HL-60/S4 (cell line): ENCODE data around the gene TBC1D9.
"Not testable (repeated sequence)": the region's sequence is repeated elsewhere in the genome, so short reads cannot be mapped to it uniquely, and the experiment has no call there.

ENCODE experiments used
- in situ Hi-C: fragments of 300-500 bp; cut with MboI; formaldehyde crosslinking; loops from 2 replicates; pipeline ENCODE4 v1.14.3; 2022; ENCODE audit warnings: low sequenced_read_pairs

Gene TBC1D9

DNA sequence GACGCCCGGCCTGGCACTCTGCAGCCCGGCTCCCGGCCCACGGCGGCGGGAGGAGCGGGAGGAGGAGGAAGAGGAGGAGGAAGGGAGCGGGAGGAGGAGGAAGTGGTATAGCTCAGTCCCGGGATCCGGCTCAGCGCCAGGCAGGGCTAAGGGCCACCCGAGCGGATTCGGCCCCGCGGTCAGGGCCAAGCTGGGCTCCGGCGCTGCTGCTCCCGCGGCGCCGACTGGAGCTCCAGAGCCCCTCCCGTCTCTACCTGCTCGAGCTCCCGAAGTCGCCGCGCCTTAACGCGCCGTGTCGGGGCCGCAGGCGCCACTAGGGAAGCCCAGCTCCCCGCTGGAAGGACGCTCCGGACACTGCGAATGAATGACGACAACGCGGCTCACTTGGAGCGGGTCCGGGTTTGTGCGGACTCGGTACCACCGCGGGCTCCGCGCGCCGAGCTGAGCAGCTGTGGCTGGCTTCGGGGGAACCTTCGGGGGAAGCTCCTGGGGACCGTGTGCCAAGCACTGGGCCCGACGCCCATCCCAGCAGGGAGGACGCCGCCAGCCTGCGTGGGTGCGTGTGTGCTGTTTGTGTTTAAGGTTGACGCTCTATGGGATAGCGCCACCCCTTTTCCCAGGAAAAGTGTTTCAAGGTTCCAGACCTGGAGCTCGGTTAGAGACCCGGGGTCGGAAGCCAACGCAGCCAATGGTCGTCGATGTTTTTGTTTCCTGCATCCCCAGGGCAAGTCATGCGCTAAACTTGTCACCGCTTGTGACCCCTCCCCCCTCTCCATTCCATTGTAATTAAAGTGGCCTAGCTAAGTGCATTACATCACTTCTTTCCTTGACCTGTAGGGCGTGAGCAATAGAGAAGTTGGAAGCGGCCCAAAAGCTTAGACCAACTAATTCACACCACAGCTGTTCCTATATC lies at the start of gene TBC1D9:
TSS of gene TBC1D9 (minus strand) at position 67 of the 913 bp plus-strand sequence. CDS start 340 bp downstream, outside the sequence.
- in situ Hi-C loops: no loop called here

DNA sequence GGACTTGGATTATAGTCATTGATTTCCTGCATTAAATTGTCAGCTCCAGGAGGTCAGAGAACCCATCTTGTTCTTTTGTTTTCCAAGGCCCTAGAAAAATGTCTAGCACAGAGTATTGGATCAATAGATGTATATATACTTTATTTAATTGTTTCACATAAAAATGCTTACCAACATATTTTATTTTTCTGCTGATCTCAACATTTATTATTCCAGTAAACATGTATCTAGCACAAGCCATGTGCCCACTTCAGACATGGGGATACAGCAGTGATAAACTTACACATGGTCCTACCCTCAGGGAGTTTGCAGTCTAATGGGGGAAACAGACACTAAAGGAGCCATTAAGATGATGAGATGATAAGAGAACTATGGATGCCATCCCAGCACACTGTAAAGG lies 49.1 kb upstream of the TBC1D9 start:
- in situ Hi-C loops: no loop called here

DNA sequence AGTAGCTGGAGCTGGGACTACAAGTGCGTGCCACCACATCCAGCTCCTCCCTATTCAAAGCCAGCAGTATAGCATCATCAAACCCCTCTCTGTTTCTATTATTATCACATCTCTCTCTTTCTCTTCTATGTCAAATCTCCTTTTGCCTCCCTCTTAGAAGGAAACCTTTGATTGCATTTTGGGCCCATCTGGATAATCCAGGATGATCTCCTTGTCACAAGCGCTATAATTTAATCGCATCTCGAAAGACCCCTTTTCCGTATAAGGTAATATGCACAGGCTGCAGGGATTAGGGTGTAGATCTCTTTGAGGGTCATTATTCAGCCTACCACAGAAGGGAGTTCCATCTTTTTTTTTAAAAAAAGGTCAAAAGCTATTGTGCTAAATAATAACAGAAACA lies 46.4 kb upstream of the TBC1D9 start:
- in situ Hi-C loops: no loop called here

DNA sequence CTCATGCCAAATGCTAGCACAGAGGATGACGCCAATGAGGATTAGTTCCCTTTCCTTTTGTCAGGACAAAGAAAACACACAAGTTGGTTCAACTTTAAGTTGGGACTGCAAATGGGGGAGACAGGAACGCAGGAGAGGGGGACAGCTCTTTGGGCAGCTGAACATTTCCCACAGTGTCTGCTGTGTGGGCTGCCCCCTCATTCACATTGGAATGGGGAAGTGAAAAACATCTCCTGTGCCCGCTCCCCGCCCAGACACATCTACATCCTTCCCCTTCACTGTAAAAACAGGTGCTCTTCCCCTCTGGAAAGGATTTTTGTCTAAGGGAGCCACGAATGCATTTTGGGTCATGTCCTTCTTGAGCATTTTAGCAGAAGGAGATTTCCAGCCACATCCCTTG lies 44.5 kb upstream of the TBC1D9 start:
- in situ Hi-C loops: no loop called here

DNA sequence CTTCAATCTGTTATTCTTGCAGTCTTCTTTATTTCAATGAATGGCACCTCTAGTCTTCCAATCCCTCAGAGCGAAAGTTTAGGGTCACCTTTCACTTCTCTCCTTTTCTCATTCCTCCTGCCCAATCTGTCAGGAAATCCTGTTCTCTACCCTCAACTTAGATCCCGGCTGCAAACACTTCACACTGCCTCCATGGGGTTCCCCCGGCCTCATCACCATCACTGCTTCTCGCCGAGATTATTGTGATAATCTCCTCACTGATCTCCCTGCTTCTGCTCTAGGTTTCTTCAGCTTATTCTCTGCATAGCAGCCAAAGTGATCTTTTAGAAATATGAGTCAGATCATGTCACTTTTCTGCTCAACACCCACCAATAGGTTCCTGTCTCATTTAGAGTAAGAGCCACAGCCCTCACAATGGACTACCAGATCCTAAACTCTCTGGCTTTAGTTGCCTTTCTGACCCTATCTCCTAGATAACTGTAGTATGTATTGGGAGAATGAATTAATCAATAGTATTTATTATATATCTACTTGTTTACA lies 43.6 kb upstream of the TBC1D9 start:
- in situ Hi-C loops: no loop called here

DNA sequence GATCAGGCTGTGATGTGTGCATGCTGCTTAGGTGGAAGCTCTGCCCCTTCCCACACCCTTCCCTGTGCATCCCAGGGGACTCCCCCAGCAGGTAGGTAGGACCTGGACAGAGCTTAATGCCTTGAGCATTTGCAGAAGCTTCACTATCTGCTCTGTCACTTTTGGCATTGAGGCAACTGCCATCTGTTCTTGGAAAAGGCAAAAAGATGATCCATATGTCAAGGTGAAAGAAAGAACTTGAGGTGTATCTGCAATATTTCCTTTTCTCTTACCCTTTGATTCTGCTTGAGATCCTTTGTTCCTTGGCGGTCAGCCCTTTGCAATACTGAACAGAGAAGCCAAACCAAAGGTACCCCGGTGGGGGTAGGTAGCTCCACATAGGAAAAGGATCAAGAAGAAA lies 37.1 kb upstream of the TBC1D9 start:
- in situ Hi-C loops: no loop called here

DNA sequence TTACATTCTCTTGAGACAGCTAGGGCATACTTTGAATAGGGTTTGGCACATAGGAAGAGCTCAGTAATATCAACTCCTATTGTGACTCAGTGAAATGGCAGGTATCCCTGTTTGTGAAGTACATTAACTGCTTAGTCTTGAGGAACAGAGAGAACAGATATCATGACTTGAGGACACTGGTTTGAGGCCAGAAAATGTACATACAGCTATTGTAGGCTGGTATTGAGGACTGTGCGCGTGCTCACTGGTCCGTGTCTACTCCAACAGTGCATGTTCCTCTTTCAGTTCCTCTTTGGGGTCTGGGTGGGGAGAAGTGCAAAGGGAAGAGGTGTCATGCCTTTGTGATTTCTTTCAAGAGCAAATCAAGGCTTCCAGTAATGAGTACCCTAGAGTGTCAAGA lies 34.6 kb upstream of the TBC1D9 start:
- in situ Hi-C loops: no loop called here

DNA sequence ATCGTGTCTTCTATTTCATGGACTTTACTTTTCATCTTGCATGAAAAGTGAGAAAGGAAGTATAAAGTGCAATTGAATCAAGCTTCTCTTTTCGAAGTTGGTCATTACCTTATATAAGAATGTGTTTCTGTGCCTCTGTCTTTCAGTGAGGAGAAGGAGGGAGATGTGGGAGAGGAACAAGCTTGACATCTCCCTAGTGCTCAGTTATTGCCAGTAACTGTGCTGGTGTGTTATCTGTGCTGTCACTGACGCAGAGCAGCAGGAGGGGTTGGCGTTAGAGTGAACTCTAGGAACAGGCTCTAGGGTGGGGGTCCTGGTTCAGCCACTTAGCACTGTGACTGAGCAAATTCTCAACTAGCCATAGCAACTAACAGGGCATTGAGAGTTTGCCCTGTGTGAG lies 34.0 kb upstream of the TBC1D9 start:
- in situ Hi-C loops: no loop called here

DNA sequence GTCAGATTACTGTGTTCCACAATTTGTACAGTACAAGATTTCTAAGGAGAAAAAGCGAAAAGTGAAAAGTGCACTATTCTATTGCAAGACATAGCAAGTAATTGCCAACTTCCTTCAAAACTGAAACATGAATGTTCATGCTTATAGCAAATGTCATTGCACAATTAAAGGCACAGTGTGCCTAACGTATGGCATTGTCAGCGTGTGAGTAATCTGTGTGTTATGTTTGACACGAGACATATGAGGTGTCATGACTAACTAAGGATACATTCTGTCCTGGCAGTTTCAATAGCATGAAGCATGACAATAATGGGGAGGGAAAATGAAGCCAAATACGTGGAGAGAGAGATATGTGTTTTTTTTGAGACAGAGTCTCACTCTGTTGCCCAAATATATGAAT lies 33.6 kb upstream of the TBC1D9 start:
- in situ Hi-C loops: no loop called here

DNA sequence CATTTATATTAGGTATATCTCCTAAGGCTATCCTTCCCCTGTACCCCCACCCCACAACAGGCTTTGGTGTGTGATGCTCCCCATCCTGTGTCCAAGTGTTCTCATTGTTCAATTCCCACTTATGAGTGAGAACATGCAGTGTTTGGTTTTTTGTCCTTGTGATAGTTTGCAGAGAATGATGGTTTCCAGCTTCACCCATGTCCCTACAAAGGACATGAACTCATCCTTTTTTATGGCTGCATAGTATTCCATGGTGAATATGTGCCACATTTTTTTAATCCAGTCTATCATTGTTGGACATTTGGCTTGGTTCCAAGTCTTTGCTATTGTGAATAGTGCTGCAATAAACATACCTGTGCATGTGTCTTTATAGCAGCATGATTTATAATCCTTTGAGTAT lies 26.6 kb upstream of the TBC1D9 start:
- in situ Hi-C loops: not testable (repeated sequence)

DNA sequence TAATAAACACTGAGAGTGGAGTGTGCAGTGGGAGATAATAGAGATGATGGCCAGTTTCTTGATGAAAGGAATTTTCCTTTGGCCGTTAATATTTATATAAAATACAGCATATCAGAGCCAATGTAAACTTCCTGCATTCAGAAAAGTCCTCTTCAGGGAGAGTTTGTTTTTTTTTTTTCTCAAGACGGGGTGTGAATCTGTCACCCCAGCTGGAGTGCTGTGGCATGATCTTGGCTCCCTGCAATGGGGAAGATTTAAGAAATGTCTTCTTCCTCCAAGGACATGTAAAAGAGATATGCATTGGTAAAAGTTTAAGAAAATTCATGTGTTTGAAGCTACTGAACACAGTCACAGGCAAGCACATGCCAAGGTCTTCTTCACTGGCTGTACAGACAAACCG lies 25.4 kb upstream of the TBC1D9 start:
- in situ Hi-C loops: no loop called here

DNA sequence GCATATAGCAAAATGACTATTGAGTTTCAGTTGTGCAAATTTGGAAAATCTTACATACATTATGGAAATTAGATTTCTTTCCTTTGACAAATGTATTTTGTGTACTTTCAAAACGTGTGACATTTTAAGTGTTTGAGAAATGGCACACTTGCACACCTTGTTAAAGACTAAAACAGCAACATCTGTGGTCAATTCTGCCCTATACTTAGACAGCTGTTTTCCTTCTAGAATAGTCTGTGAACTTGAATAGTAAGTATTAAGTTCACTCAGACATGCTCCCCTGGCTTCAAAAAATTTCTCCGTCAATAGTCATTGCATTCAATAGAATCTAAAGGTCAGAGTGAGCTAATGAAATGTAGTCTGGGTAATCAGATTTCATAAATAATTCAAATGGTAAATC lies 21.7 kb upstream of the TBC1D9 start:
- in situ Hi-C loops: no loop called here

DNA sequence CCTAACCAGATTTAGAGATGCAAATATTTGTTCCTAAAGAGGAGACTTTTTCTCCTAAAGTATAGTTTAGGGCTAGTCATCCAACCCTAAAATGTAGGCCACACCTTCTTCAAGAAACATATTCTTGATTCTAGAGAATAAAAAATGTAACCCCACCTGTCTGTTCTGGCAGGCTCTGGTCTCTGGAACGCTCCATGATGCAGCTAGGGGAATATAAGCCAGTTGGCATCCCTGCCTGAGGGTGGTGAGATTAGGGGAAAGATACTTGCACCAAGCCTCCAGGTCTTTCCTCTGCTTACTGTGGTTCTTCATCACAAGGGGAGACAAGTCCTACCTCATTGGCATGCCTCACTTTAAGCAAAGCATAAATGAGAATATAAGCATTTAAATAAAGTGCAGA lies 21.2 kb upstream of the TBC1D9 start:
- in situ Hi-C loops: no loop called here

DNA sequence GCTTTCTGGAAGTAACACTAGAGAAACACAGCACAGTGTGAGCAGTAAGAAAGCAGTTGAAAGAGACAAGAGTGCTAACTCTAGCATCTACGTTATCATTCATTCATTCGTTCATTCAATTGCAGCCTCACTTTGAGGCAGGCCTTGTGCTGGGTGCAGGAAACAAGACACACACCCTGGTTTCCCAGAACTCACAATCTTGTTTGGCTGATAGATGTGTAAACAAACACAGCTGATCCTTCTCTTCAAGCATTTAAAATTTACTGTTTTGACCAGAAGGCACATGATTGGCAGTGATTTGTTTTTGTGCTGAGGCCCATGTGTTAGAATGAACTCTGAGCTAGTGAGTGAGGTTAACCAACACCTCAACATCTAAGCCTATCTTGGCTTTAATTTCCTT lies 20.4 kb upstream of the TBC1D9 start:
- in situ Hi-C loops: no loop called here

DNA sequence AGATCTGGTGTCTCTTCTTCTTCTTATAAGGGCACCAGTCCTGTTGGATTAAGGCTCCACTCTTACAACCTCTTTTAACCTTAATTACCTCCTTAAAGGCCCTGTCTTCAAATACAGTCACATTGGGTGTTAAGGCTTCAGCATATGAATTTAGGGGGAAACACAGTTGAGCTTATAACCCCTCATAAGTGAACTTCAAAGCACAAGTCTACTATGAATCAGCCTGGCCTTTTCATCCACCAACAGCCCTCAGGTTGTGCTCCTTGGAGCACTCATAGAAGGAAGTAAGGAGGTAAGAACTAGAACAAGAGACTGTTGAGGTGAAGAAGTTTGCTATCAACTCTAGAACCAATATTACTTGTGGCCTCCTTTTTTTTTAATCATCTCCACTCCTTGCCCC lies 18.8 kb upstream of the TBC1D9 start:
- in situ Hi-C loops: no loop called here

DNA sequence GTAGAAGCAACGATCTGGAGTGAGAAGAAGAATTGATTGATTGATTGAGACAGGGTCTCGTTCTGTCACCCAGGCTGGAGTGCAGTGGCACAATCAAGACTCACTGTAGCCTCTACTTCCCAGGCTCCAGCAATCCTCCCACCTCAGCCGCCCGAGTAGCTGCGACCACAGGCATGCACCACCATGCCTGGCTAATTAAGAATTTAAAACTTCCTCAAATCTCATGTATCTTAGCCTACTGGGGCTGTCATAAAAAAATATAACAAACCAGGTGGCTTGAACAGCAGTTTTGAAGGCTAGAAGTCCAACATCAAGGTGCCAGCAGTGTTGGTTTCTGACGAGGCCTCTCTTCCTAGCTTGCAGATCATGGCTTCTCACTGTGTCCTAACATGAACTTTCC lies 18.3 kb upstream of the TBC1D9 start:
- in situ Hi-C loops: no loop called here

DNA sequence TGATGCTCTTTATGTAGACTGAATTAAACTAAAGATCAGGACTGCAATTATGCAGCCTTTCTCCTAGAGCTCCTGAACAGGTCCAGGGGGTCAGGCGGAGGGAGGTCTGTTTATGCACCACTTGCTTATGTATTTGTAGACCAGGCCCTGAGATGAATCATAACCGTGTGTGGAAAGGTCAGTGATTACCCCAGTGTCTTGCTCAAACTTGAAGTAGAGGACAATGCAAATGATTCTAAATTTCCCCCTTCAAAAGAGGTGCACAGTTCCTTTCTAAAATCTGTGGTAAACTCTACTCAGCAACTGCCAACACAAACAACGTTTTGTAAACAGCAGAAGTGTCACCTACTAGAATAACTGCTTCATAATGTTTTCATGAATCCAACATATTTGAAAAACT lies 13.0 kb upstream of the TBC1D9 start:
- in situ Hi-C loops: no loop called here

DNA sequence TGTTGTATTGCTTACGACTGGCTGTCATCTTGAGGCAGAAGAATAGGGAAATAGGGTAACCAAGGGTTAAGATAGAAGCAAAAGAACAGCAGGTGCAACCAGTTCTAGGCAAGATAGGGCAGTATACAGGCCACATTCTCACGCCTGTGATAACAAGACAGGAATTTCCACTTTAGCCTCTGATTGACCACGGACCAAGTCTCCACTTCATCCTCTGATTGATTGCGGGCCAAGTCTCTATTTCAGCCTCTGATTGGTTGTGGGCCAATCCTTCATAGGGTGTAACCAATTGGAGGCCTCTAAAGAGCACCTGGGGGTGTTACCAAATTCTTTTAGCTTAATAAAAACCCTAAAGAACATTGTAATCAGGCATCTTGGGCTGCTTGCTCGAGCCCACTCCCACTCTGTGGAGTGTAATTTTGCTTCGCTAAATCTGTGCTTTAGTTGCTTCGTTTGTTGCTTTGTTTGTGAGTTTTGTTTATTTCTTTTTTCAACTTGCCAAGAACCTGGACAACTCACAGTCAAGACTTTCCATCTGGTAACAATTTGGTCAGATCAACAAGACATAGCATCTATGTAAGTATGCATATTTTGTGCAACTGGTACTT lies 8.7 kb upstream of the TBC1D9 start:
- in situ Hi-C loops: no loop called here

DNA sequence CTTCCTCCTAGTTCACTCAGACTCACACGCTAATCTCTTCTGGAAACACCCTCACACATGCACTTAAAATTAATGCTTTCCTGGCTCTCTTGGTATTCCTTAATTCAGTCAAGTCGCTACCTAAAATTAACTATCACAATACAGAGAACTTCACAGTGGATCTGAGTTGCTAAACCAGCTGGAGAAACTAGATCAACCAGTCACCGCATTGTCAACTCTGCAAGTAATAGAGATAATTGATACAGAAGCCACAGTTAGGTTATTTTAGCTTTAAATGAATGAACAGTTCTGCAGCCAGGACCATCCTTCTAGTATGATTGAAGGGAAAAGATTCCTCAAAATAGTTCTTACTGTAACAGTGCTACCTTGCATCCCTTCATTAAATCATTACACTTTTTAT lies 6.0 kb upstream of the TBC1D9 start:
- in situ Hi-C loops: no loop called here

DNA sequence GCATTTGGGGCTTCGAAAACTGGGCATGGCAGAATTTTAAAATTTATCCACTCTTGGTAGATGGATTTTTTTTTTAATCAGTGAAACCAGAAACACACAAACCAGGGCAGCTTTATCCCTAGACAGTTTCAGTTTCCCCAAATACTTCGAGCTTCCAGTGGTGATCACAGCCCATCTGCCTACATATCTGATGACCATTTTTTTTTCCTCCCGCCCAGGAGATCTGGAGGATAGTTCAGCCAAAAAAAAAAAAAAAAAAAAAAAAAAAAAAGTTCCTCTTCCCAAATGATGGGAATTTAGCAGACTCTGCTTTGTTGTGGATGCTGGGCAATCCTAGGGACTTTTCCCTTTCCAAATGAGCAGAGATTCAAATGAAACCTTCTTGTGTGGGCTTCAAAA lies 1.0 kb upstream of the TBC1D9 start:
- in situ Hi-C loops: no loop called here

DNA sequence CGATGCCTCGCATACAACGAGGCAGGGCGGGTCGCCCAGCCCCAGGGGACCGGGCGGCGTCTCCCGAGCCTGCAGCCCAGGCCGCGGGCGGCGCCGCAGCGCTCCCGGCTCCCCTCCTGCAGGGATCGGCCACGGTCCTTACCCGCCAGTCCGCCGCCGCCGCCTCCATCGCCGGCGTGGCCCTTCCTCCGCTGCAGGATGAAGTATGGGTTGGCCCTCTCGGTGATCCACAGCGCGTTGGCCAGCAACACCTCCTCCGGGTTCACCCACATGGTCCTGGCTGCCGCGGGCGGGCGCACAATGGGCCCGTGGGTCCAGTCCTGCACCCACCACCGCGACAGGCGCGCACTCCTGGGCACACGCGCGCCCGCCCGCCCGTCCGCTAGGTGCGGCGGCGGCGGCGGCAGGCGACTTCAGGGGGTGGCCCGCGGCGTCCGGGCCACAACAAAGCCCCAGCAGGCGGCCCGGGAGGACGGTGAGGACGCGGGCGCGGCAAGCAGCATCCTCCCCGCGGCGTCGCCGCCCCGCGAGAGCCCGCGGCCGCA lies 339 bp downstream of the TBC1D9 start:
- in situ Hi-C loops: no loop called here
